Skin epidermis (tissue), 12 donors: ENCODE measurements around the gene GRIK3.

Experiments
- H3K27ac ChIP-seq, 21 experiments: fragments of 200-600 bp; sonication (generic) in 11 of 21; one replicate each; pipeline ENCODE4 v1.5.0; 2020; ENCODE audit warnings: mild to moderate bottlenecking in 3 of 21, inconsistent platforms in 2 of 21, moderate library complexity in 2 of 21
- H3K4me3 ChIP-seq, 7 experiments: fragments of 200-600 bp; sonication (generic) in 2 of 7; one replicate each; pipeline ENCODE4 v1.5.0; 2020; ENCODE audit warnings: inconsistent platforms in 2 of 7, mild to moderate bottlenecking in 2 of 7, moderate library complexity in 1 of 7

Gene GRIK3

DNA sequence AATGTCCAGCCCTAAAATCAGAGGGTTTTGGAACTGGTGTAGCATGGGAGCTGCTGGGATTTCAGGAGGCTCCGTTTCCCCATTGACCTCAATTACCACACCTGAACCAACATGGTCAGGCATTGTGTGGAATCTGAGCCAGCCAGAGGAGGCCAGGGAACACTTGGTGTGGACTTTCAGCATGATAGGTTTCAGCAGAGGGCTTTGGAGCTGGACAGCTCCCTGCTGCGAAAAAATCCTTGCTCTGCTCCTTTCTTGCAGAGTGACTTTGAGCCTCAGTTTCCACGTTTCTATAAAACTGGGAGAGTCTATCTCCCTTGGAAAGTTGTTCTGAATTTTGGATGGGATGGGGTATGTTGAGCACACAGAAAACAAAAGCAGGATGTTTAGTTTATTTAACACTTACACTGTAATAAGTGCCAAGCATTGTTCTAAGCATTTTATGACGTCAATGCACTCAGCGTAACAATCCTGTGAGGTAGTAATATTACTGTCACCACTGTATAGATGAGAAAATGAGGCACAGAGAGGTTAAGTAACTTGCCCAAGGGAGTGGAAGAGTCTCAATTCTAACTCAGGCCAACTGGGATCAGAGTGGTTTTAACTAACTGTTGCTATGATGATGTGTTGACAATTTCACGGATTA is 168.0 kb downstream of the GRIK3 start:
- no peak overlapping the region for H3K27ac ChIP-seq

DNA sequence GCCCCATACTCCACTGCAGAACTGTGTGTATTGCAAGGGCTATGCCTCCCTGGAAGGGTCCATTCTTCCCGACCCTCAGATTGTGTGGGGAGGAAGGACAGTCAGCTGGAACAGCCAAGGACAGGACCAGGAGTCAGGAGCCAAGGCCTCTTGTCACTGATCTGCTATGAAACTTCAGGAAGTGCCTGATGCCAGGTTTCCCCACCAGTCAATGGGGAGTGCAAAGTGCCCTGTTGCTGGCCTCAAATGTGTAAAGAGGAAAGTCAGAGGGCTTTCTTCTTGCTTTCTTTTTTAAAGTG is 168.8 kb downstream of the GRIK3 start:
- Histone ChIP-seq H3K27ac (no peak overlapping the region), H3K4me3 (no peak overlapping the region)

More for the DNA sequence above, 168.0 kb downstream of the GRIK3 start:
- no peak overlapping the region for H3K4me3 ChIP-seq

DNA sequence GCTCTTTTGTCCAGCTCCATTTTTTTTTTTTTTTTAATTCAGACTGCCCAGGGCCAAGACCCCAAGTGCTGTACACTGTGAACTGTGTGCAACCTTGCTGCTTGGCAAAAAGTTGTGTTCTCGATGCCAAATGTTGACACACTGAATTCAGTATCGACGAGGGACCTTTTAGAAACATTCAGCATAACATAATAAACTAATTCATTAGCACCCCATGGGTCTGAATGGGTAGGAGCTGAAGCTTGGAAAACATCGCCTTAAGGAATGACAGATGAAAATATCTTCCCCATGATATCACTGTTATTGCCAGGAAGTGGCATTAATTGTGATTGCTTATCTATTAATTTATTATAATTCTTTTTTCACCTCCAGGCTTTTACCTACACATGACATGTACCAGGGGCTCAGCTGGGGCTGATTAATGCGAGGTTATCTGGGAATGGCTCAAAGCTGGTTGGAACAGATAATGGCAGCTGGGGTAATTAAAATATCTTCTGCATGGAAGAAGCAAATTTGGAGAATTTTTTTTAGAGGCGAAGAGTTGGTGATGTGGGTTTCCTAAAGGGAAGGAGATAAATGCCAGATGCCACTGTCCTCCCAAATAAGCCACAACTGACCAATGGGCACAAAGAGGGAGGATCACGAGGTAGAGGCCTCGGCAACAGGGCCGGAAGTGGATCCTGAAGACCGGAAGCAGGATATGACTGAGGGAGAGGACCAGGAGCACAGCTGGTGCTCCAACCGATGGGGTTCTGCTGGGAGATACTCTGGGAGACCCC is 169.3 kb downstream of the GRIK3 start:
- H3K4me3 ChIP-seq = no peak overlapping the region
- no peak overlapping the region for H3K27ac ChIP-seq

DNA sequence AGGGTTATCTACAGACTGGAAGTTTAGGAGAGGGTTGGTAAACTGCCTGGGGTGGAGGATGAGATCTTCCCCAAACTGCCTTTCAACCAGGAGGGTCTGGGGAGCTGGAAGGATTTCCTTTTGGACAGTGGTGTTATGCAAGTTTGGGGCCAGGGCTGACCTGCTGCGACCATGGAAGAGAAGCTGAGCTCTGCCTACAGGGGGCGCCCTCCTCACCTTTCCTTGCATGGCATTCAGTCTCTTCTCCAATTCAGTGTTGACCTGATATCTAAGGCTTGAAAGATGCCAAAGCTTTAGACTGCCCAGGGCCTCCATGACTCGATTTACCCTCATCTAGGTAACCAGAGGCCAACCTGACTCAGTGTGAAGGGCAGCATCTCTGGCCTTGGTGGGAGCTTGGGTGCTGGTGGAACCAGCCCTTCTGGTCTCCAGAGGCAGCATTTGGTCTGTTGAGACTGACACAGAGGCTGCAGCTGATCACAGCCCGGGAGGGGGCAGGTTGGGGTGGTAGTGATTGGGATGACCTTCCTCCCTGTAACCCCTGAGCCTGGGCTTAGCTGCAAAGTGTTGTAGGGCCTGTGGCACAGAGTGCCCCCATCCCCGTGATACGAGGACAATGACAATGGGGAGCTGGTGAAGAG is 170.0 kb downstream of the GRIK3 start:
- Histone ChIP-seq H3K4me3 (no peak overlapping the region), H3K27ac (no peak overlapping the region)

DNA sequence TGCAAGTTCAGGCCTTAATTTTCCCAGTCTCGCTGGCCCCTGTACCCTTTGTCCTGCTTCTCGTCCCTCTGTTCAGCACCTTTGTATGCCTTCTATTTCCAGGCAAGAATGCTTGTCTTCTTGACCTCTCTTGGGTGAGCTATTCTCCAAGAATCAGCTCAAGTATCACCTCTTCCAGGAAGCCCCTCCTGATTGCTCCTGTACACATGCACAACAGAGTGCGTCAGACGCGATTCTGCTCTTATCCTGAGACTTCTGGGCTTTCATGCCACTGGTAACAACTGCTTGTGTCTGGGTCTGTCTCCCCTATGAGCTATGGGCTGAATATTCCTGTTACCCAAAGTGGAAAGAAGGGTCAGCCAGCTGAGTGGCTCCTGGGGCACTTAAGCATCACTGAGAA is 170.8 kb downstream of the GRIK3 start:
- Histone ChIP-seq H3K4me3 (no peak overlapping the region), H3K27ac (no peak overlapping the region)

DNA sequence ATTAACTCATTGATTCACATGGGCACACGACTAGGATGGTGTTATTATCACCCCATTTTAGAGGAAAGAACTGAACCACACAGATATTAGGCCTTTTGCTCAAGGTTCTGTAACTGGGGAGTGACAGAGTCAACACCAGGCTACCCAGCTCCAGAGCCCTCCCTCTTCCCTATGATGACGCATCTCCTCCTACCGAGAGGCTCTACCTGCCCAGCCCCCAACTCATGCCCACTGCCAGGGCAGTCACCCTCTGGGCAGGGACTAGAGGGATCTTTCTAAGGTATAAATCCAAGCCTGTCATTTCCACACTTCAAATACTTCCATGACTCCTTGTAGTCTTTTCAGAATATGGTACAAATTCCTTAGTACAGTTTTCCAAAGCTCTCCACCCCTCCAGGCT is 171.3 kb downstream of the GRIK3 start:
- Histone ChIP-seq H3K27ac (no peak overlapping the region), H3K4me3 (no peak overlapping the region)

DNA sequence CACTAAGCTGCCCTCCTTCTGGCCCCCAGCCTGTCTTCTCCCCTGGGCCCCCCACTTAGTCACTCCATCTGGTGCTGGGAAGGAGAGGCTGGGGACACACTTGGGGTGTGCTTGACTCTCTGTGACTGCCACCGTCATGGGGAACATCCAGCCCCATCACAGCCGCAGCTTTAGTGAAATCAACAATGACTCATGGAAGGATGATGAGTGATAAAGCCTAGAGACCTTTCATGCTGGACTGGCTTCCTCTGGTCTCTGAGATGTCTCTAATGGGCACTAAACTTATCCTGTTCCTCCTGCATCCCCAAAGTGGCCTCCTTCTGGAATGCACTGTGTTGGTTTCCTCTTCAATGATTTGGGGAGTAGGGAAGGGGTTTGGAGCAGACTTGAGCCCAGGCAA is 172.9 kb downstream of the GRIK3 start:
- Histone ChIP-seq H3K27ac (no peak overlapping the region), H3K4me3 (no peak overlapping the region)

DNA sequence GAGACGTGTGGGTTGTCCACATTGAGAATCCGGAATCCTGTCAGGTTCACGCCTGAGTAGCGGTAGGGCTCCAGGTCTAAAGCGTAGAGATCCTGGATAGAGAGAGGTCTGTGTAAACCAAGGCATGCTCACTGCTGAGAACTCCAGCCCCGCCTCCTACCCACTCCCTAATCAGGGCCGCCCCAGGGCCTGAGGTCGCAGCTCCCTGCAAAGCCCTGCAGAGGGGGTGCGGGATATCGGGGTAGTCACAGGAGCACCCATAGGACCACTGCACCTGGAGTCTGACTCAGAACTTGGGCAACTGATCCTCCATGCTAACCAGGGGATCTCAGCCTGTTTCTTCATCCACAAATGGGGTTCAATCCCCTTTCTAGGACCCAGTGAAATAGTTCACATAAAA is 174.4 kb downstream of the GRIK3 start:
- Histone ChIP-seq H3K4me3 (no peak overlapping the region), H3K27ac (no peak overlapping the region)

DNA sequence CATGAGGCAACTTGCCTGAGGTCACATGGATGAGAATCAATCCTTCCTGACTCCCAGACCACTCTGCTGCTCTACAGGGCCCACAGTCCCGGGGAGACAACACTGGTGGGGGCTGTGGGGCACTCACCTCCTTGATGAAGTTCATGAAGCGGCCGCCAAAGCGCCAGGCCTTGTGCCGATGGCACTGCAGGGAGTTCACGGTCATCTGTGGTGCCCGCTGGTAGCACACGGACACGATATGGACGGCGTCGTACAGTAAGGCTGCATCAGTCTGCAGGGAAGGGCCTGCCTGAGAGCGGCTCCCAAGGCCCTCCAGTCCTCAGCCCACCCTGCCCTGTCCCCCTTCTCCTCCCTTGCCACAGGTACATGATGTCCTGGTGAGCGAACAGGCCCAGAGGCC is 175.3 kb downstream of the GRIK3 start:
- Histone ChIP-seq H3K27ac (no peak overlapping the region), H3K4me3 (no peak overlapping the region)

DNA sequence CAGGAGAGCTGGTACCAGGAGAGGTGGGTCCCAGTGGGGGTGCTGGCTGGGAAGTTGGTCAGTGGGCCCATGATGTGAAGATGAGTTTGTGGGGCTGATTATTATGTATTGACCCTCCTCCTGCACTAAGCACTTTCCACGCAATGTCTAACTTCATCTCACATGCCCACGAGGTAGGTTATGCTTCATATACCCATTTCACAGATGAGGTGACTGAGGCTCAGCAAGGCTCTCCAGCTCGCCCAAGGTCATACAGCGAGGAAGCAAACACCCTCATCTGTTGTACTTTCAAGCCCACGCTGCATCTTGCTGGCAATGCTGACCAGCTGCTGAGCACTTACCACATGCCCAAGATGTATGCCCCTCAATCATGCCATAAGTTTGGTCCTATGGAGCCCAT is 175.8 kb downstream of the GRIK3 start:
- no peak overlapping the region for H3K27ac ChIP-seq

DNA sequence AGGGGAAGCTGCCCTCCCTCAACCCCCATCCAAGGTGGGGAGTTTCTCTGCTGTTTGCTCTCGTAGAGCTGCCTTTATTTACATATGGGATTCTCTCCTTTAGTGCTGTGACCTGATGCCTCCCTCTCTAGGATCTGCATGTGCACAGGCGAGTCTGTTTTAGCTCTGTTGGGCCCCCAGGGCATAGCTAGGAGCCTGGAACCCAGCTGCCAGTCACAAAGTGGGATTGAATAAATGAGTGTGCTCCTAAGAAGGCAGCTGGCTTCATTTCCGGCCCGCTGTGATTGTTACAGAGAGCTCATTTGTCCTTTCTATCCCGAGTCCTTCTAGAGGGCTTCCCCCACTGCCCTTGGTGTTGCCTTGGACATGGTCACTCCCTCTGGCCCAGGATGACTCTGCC is 176.6 kb downstream of the GRIK3 start:
- Histone ChIP-seq H3K27ac (no peak overlapping the region), H3K4me3 (no peak overlapping the region)

More for the DNA sequence above, 175.8 kb downstream of the GRIK3 start:
- no peak overlapping the region for H3K4me3 ChIP-seq

DNA sequence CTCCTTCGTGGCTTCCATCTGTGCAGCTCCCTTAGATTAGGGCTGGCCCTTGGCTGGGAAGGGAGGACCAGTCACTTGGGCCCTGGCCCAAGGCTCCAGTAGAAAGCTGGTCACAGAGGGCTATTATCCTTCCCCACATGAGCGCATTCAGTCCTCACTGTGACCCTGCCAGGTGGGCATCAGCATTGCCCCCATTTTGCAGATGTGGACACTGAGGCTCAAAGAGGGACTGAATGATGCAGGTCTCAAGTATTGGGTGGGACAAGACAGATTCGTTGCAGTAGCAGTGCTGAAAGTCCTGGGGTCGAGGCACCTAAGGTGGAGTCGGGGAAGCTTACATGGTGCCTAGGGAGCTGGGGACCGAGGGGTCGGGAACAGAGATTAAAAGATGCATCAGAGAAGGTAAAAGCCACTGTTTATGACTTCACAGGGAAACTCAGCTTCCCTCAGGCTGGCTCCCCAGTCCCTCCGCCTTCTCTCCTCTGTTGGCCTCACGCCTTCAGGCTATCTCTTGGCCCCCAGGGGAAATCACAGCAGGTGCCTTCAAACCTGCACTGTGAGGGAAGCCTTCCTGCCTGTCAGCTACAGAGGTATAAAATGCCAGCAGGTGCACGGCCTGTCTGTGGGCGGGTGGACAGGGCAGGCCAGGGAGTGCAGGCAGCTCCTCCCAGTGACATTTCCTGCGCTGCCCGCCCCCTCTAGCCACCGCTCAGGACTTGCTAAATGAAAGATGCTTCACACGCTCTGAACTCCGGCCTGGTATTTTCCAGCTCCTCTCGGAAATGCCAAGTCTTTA is 178.4 kb downstream of the GRIK3 start:
- Histone ChIP-seq H3K27ac (no peak overlapping the region), H3K4me3 (no peak overlapping the region)

DNA sequence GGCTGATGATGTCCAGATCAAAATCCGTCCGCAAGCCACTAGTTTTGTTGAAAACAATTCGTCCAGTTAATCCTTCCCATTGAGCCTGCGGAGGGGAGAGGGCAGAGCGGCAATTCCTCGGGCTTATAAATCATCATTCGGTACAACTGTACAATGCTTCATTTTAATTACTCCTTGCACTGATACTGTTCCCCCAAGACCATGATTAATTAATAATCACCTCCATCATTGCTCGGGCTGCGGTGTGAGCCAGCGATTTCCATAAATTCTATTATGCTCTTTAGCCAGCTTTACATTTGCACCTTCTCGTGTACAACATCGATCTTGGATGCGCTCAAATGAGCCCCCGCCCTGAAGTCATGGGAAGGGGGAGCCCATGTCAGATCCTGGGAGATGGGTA is 180.7 kb downstream of the GRIK3 start:
- H3K4me3 ChIP-seq = no peak overlapping the region
- no peak overlapping the region for H3K27ac ChIP-seq

DNA sequence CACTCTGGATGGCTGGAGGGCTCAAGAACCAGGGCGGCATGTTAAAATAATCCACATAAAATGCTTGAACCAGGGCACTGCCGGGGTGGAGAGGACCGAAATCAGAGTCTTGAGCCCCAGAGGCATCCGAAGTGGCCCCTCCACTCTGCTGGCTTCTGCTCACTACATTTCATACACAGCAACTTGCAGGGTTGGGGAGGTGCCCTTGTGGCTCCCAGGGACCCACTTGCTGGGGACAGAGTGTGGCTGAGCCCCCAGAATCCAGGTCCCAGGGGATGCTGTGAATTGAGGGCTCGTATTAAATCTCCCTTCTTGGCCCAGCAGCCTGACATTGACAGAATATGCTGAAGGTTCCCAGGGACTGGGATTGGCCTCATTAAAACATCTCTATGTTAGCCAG is 181.7 kb downstream of the GRIK3 start:
- H3K4me3 ChIP-seq = no peak overlapping the region
- H3K27ac ChIP-seq = no peak overlapping the region

DNA sequence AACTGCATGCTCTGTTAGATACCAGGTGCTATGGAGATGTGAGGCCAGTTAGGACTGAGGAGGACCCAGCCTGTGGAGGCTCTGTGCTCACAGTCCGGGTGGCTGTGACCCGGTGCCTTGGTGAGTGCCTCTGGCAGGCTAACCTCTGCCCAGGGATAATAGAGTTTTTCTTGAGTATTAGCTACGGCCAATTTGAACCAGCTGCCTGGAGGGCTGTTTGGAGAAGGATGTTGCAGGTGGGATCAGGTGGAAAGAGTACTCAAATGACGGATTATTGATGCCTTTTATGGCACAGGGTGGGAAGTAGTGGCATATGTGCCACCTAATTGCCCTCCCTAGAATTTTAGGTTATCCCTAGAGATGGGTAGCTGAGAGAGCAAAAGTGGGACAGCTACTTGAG is 182.7 kb downstream of the GRIK3 start:
- Histone ChIP-seq H3K27ac (no peak overlapping the region), H3K4me3 (no peak overlapping the region)

DNA sequence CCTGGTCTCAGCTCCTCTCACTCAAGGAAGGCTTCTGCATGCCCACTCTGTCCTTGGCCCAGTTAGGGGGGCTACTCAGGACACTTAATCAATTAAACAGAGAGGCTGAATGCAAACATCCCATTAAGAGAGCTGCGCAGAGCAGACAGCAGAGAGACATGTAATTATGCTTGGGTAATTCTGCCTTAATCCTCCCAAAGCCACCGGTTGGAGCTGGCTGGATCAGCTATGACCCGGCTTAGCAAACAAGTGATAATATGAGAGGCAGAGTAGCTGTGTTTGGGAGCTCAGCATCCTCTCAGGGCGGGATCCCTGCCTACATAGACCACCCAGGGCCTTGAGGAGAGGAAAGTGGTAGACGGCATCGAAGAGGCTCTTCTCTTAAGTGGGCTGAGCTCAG is 183.2 kb downstream of the GRIK3 start:
- no peak overlapping the region for H3K27ac ChIP-seq
- no peak overlapping the region for H3K4me3 ChIP-seq

DNA sequence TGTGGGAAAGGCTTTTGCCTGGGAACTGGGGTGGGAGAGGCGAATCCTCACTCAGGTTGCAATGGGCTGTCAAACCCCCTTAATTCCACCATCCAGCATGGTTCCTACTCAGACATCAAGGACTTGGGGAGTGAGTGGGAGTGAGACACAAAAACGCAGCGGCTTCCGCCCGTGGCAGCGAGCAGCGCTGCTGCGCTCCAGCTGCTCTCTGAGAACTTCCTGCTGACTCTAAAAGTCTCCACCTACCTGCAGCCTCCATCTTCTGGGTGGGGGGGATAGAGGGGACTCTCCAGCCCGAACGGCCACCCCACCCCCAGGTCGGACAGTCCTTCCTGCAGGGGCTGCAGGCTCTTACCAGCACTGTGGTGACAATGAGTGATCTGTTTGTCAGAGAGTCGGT is 184.4 kb downstream of the GRIK3 start:
- Histone ChIP-seq H3K27ac (no peak overlapping the region), H3K4me3 (no peak overlapping the region)

DNA sequence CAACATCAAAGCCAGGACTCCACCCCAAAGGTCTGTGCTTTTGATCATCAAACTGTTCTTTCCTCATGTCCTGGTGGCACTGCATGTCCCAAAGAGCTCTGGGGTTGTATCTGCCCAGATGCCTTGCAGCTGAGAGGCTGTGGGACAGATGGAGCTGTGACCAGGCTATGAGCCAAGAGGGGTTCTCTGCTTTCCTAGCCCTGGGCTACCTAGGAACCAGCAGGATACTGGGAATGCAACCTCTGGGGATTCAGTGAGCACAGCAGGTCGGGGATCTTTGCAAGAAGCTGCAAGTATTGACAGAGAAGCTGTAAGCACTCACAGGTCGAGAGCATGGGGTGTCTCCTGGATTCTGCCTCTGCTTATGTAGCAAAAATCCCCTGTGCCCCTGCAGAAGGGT is 186.6 kb downstream of the GRIK3 start:
- Histone ChIP-seq H3K4me3 (no peak overlapping the region), H3K27ac (no peak overlapping the region)

DNA sequence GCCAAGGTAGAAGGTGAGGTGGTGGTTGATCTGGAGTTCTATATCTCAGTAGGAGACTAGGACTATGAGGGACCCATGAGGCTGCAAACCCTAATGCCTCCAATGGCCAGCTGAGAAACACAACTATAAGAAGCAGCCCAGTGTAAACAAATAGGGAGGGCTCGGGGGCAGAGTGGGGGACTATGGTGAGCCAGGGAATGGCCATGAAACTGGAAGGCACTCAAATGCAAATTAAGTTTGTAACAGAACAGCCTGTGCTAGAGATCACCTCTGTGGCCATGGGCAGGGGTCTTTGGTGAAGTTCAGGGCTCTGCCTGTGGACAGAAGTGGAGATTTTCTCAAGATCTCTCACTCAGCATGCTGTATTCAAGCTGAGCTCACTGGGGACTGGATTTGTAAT is 187.1 kb downstream of the GRIK3 start:
- H3K27ac ChIP-seq = no peak overlapping the region
- H3K4me3 ChIP-seq = no peak overlapping the region

DNA sequence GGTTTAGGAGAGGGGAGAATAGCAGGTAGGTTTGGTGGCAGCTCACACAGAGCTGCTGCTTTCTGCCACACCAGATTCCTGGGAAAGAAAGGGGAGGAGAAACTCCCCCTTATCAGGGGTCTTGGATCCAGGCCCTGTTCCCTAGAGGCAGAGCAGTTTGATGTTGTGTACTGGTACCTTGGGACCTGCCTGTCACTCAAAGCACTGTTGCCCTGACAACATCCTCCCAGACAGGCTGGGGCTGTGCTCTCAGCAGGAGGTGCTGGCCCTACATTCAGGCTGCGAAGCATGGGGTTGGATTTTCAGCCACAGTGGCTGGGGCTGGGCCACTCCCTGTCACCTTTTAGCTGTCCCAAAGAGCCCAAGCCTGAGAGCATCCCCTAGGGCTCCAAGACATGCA is 188.0 kb downstream of the GRIK3 start:
- Histone ChIP-seq H3K4me3 (no peak overlapping the region), H3K27ac (no peak overlapping the region)

DNA sequence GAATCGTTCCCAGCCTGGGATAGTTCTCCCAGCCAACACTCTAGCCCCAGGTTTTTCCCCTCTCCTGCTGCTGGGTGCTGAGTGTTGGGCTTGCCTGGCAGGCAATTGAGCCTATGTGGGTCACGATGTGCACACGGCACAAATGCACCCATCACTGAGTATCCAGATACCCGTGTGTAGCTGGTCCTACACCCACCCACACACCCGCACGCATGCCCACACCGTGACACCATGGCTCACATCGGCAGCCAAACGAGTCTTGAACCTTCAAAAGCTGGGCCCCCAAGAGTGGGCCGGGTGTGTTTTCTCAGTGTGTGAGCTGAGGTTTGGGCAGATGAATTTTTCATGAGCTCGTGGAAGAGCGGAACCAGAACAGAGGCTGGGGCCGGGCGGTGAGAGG is 188.5 kb downstream of the GRIK3 start:
- Histone ChIP-seq H3K4me3 (no peak overlapping the region), H3K27ac (no peak overlapping the region)
